H1 (cell line): ENCODE results near the gene SERTAD2. TPM values are rescaled to one million over a fixed set of nuclear protein-coding genes. Genes with fewer than 3 reads are reported as not detected.

Source experiments
- CTCF ChIA-PET: fragments of 300-600 bp; sonication (Branson Sonifier 250); formaldehyde crosslinking; loops from one replicate; lab custom pipeline; 2021; ENCODE audit not compliant: partially characterized antibody; lab: Charles Lee
- POLR2A ChIA-PET: fragments of 300-600 bp; sonication (Branson Sonifier 250); formaldehyde crosslinking; loops from one replicate; lab custom pipeline; 2021; ENCODE audit warnings: inconsistent platforms; ENCODE audit not compliant: partially characterized antibody; lab: Charles Lee
- DNase-seq, 2 experiments: peaks; one replicate each; pipeline versions ENCODE4 v3.0.0 to v3.0.0-alpha.2; 2010 to 2022; ENCODE audit warnings: low spot score in 2 of 2, low read depth in 1 of 2, mixed read lengths in 1 of 2
- FAIRE-seq: peaks from 2 replicates; lab custom pipeline; 2011; peaks lifted over from hg19 to GRCh38; lab: Jason Lieb, UNC
- H2AFZ ChIP-seq: 2 replicates; pipeline ENCODE4 v1.8.1; 2012; ENCODE audit warnings: low read length, inconsistent platforms
- H2AK5ac ChIP-seq: 2 replicates; pipeline ENCODE4 v1.6.1; 2013; ENCODE audit warnings: low read depth, low read length
- H2BK120ac ChIP-seq: replicated peaks from 2 replicates; pipeline ENCODE3; 2013; ENCODE audit warnings: low read depth, low read length, inconsistent platforms
- H2BK12ac ChIP-seq: 2 replicates; pipeline ENCODE4 v1.6.1; 2013; ENCODE audit warnings: low read depth, low read length
- H2BK15ac ChIP-seq: 2 replicates; pipeline ENCODE4 v1.6.1; 2013; ENCODE audit warnings: low read length
- H2BK20ac ChIP-seq: 2 replicates; pipeline ENCODE4 v1.6.1; 2013; ENCODE audit warnings: low read length
- H2BK5ac ChIP-seq: 2 replicates; pipeline ENCODE4 v1.6.1; 2013; ENCODE audit warnings: low read depth, low read length
- H3K14ac ChIP-seq: 2 replicates; pipeline ENCODE4 v1.6.1; 2013; ENCODE audit warnings: inconsistent platforms; ENCODE audit not compliant: insufficient read length
- H3K18ac ChIP-seq: 2 replicates; pipeline ENCODE4 v1.6.1; 2013; ENCODE audit warnings: low read length; ENCODE audit errors: extremely low read depth
- H3K23ac ChIP-seq: 2 replicates; pipeline ENCODE4 v1.6.1; 2013; ENCODE audit warnings: inconsistent platforms; ENCODE audit not compliant: insufficient read length
- H3K23me2 ChIP-seq: 2 replicates; pipeline ENCODE4 v1.6.1; 2013; ENCODE audit warnings: low read depth, low read length
- H3K27ac ChIP-seq: 2 replicates; pipeline ENCODE4 v1.6.1; 2011; ENCODE audit warnings: low read depth, low read length, inconsistent platforms
- H3K27me3 ChIP-seq, 4 experiments: replicated peaks in 1 of 4; 1 replicate in 1 of 4; 2 replicates in 3 of 4; pipeline versions ENCODE4 v1.6.1 to v1.8.1; 2011 to 2013; ENCODE audit warnings: low read length in 3 of 4, mild to moderate bottlenecking in 3 of 4, inconsistent platforms in 2 of 4, mixed read lengths in 2 of 4, moderate library complexity in 1 of 4; ENCODE audit not compliant: control insufficient read depth in 3 of 4, insufficient read depth in 3 of 4; ENCODE audit errors: extremely low read depth in 1 of 4
- H3K36me3 ChIP-seq, 4 experiments: 2 replicates each; pipeline versions ENCODE4 v1.6.1 to v1.8.1; 2011 to 2013; ENCODE audit warnings: mild to moderate bottlenecking in 4 of 4, low read length in 3 of 4, moderate library complexity in 2 of 4, control low read depth in 1 of 4, inconsistent platforms in 1 of 4; ENCODE audit not compliant: insufficient read depth in 4 of 4, control insufficient read depth in 2 of 4
- H3K4ac ChIP-seq: replicated peaks from 2 replicates; pipeline ENCODE3; 2013; ENCODE audit warnings: low read length, low read depth, mixed read lengths, inconsistent platforms; ENCODE audit not compliant: insufficient read length
- H3K4me1 ChIP-seq, 4 experiments: replicated peaks in 1 of 4; 1 replicate in 1 of 4; 2 replicates in 3 of 4; pipeline versions ENCODE4 v1.6.1 to v1.8.1; 2011 to 2013; ENCODE audit warnings: low read length in 3 of 4, inconsistent platforms in 2 of 4, mixed read lengths in 1 of 4; ENCODE audit not compliant: insufficient read depth in 4 of 4, control insufficient read depth in 3 of 4
- H3K4me2 ChIP-seq, 2 experiments: 2 replicates each; pipeline versions ENCODE4 v1.6.1 to v1.8.1; 2011 to 2013; ENCODE audit warnings: low read depth in 2 of 2, low read length in 2 of 2, control low read depth in 1 of 2, inconsistent platforms in 1 of 2, mild to moderate bottlenecking in 1 of 2; ENCODE audit not compliant: insufficient read depth in 1 of 2
- H3K4me3 ChIP-seq, 4 experiments: fragments of 200-600, 300-600 bp in 1 of 4; sonication (generic), shearing (Covaris generic), sonication (Bioruptor Twin) in 1 of 4; 2 replicates each; pipeline versions ENCODE4 v1.5.1 to v1.8.1; 2011 to 2016; ENCODE audit warnings: low read length in 4 of 4, low read depth in 3 of 4, control low read depth in 2 of 4, inconsistent platforms in 2 of 4, mild to moderate bottlenecking in 2 of 4, mixed read lengths in 1 of 4, moderate library complexity in 1 of 4; ENCODE audit not compliant: insufficient read depth in 2 of 4; ENCODE audit errors: extremely low read depth in 1 of 4
- H3K56ac ChIP-seq: replicated peaks from 2 replicates; pipeline ENCODE3; 2013; ENCODE audit warnings: low read depth, mild to moderate bottlenecking, mixed read lengths, low read length, inconsistent platforms; ENCODE audit not compliant: insufficient read length
- H3K79me1 ChIP-seq: 2 replicates; pipeline ENCODE4 v1.6.1; 2013; ENCODE audit warnings: low read depth, low read length, control low read depth
- H3K79me2 ChIP-seq, 2 experiments: 2 replicates each; pipeline versions ENCODE4 v1.6.1 to v1.8.1; 2012 to 2013; ENCODE audit warnings: low read length in 2 of 2, mild to moderate bottlenecking in 2 of 2, inconsistent platforms in 1 of 2; ENCODE audit not compliant: insufficient read depth in 2 of 2, control insufficient read depth in 1 of 2
- H3K9ac ChIP-seq, 4 experiments: replicated peaks in 1 of 4; 1 replicate in 1 of 4; 2 replicates in 3 of 4; pipeline versions ENCODE4 v1.6.1 to v1.8.1; 2011 to 2013; ENCODE audit warnings: low read depth in 3 of 4, low read length in 3 of 4, control low read depth in 2 of 4, mild to moderate bottlenecking in 2 of 4, moderate library complexity in 2 of 4, inconsistent platforms in 1 of 4; ENCODE audit errors: extremely low read depth in 1 of 4
- H3K9me3 ChIP-seq, 2 experiments: 2 replicates each; pipeline versions ENCODE4 v1.6.1 to v1.8.1; 2012 to 2013; ENCODE audit warnings: mild to moderate bottlenecking in 2 of 2, moderate library complexity in 2 of 2, control low read depth in 1 of 2, inconsistent platforms in 1 of 2, low read depth in 1 of 2, low read length in 1 of 2, mixed read lengths in 1 of 2; ENCODE audit not compliant: insufficient read depth in 2 of 2
- H4K20me1 ChIP-seq, 2 experiments: replicated peaks in 1 of 2; 2 replicates each; pipeline versions ENCODE3 to v1.8.1; 2011 to 2013; ENCODE audit warnings: inconsistent platforms in 2 of 2, low read length in 2 of 2, mild to moderate bottlenecking in 1 of 2; ENCODE audit not compliant: insufficient read depth in 2 of 2, control insufficient read depth in 1 of 2
- H4K5ac ChIP-seq: 2 replicates; pipeline ENCODE4 v1.6.1; 2013; ENCODE audit warnings: low read length, low read depth, mixed read lengths, inconsistent platforms; ENCODE audit not compliant: insufficient read length
- H4K8ac ChIP-seq: 2 replicates; pipeline ENCODE4 v1.8.0; 2013; ENCODE audit warnings: mild to moderate bottlenecking, moderate library complexity, low read length, inconsistent platforms; ENCODE audit not compliant: insufficient read depth; ENCODE audit errors: extremely low read depth
- H4K91ac ChIP-seq: replicated peaks from 2 replicates; pipeline ENCODE3; 2013; ENCODE audit warnings: low read length, mixed read lengths, inconsistent platforms; ENCODE audit not compliant: insufficient read length
- ASH2L ChIP-seq: fragments of 200-600, 300-600 bp; sonication (generic); IDR thresholded peaks from one replicate; pipeline ENCODE4 v1.7.1; 2017; ENCODE audit warnings: low read length
- ATF2 ChIP-seq: IDR thresholded peaks from 2 replicates; pipeline ENCODE4 v1.6.1; 2012; ENCODE audit warnings: low read length, inconsistent platforms
- CREB1 ChIP-seq: IDR thresholded peaks from 2 replicates; pipeline ENCODE4 v1.6.1; 2012; ENCODE audit warnings: inconsistent platforms
- CTBP2 ChIP-seq: IDR thresholded peaks from 2 replicates; pipeline ENCODE4 v1.7.0; 2011; ENCODE audit warnings: borderline replicate concordance, mild to moderate bottlenecking, moderate library complexity, mixed read lengths, low read length; ENCODE audit not compliant: insufficient read depth, insufficient read length
- EP300 ChIP-seq, 2 experiments: IDR thresholded peaks; 1 replicate in 1 of 2; 2 replicates in 1 of 2; pipeline ENCODE4 v1.6.1; 2011 to 2012; ENCODE audit warnings: low read depth in 2 of 2, low read length in 2 of 2, mild to moderate bottlenecking in 2 of 2, borderline replicate concordance in 1 of 2, inconsistent platforms in 1 of 2, moderate library complexity in 1 of 2
- KDM1A ChIP-seq: fragments of 200-600, 300-600 bp; sonication (generic); IDR thresholded peaks from 2 replicates; pipeline ENCODE4 v1.7.1; 2016; ENCODE audit warnings: mild to moderate bottlenecking, low read length, borderline replicate concordance
- PHF8 ChIP-seq: fragments of 200-600 bp; sonication (generic); conservative IDR thresholded peaks from 2 replicates; pipeline ENCODE4 v1.7.1; 2012; ENCODE audit warnings: low read depth, mild to moderate bottlenecking, inconsistent platforms, low read length, moderate library complexity
- POLR2A ChIP-seq, 2 experiments: IDR thresholded peaks; 1 replicate in 1 of 2; 2 replicates in 1 of 2; pipeline ENCODE4 v1.6.1; 2011; ENCODE audit warnings: low read depth in 2 of 2, low read length in 2 of 2, mild to moderate bottlenecking in 2 of 2; ENCODE audit errors: control extremely low read depth in 1 of 2
- RNF2 ChIP-seq: fragments of 200-900, 300-1000 bp; sonication (generic); IDR thresholded peaks from 2 replicates; pipeline ENCODE4 v1.7.1; 2016; ENCODE audit warnings: borderline replicate concordance, low read depth, mild to moderate bottlenecking, antibody characterized with exemption, low read length; ENCODE audit not compliant: poor library complexity, severe bottlenecking; ENCODE audit errors: missing control alignments
- SAP30 ChIP-seq: fragments of 300-600 bp; sonication (generic); IDR thresholded peaks from 2 replicates; pipeline ENCODE4 v1.7.1; 2012; ENCODE audit warnings: low read length, moderate library complexity, mild to moderate bottlenecking, inconsistent platforms; ENCODE audit not compliant: insufficient read depth, insufficient replicate concordance
- SIX5 ChIP-seq: IDR thresholded peaks from 2 replicates; pipeline ENCODE4 v1.6.1; 2011; ENCODE audit warnings: mild to moderate bottlenecking, low read depth, low read length
- TAF7 ChIP-seq: optimal IDR thresholded peaks from 2 replicates; pipeline ENCODE3; 2011; ENCODE audit warnings: low read depth, mild to moderate bottlenecking, inconsistent platforms, low read length, moderate library complexity, borderline replicate concordance
- WGBS, 2 experiments: shearing (Covaris generic) in 1 of 2; methylation state at CpG; one replicate each; pipeline versions ENCODE4 v1.1.6 to v1.1.7; 2013 to 2015; ENCODE audit warnings: low lambda C conversion rate in 2 of 2, mixed read lengths in 2 of 2, inconsistent platforms in 1 of 2, low coverage in 1 of 2, missing lambda C conversion rate in 1 of 2; ENCODE audit not compliant: insufficient replicate concordance in 2 of 2, insufficient coverage in 1 of 2, insufficient read length in 1 of 2; ENCODE audit errors: extremely low coverage in 1 of 2, missing lambda C conversion rate in 1 of 2; 5-methylcytosine and 5-hydroxymethylcytosine counted together
- polyA plus RNA-seq, 7 experiments: library from polyadenylated mRNA; depleted of rRNA in 3 of 7; stranded (reverse) in 5 of 7; unstranded in 2 of 7; fragments of >200 nt in 5 of 7; fragments of 200-250 nt in 2 of 7; gene quantifications; 1 replicate in 5 of 7; 2 replicates in 1 of 7; 4 replicates in 1 of 7; pipeline versions ENCODE4 v1.2.1 to v1.2.3, GENCODE V29; 2011 to 2013; ENCODE audit warnings: missing spikeins in 2 of 7, mixed read lengths in 2 of 7
- total RNA-seq: library from RNA; stranded (reverse); fragmentation: NEBNext Ultra II Directional; extraction: Animal tissue kit (Norgen Biotek cat#: 25700); gene quantifications from 2 replicates; pipeline ENCODE4 v1.2.1, GENCODE V29; 2021

SERTAD2 gene
- total and polyA plus RNA-seq, 2 of the 8 experiments (the other 6 are each of a cell fraction or from before 2014, with no cell fraction given) = 2.9 to 4.5 TPM

GRCh38 chr2:64602436-64602835 is 51.3 kb downstream of the SERTAD2 start:
- Histone ChIP-seq H2BK20ac (no peak overlapping the region), H2BK5ac (no peak overlapping the region), H3K79me1 (no peaks in the 10 kb centered on the region), H4K5ac (no peak overlapping the region), H2BK120ac (no peak overlapping the region), H3K4me3 (no peak overlapping the region), H3K23ac (no peak overlapping the region), H2AK5ac (no peak overlapping the region), H3K36me3 (no peaks in the 10 kb centered on the region), H4K20me1 (no peaks in the 10 kb centered on the region), H3K4me2 (no peak overlapping the region), H3K9me3 (0 out of 4 replicates have a peak, but pooled peaks cover 0 to 2% of the 10 kb centered on the region in 2 experiments), H4K91ac (no peak overlapping the region), H2AFZ (no peak overlapping the region), H3K79me2 (no peaks in the 10 kb centered on the region), H3K27me3 (no peaks in the 10 kb centered on the region), H3K4me1 (peaks cover 0 to 9% (median 0%) of the 10 kb centered on the region in 4 experiments; a peak in 3 of 7 replicates), H3K27ac (no peak overlapping the region), H3K9ac (no peak overlapping the region), H2BK12ac (no peak overlapping the region), H3K14ac (no peak overlapping the region), H3K4ac (no peak overlapping the region), H3K56ac (no peak overlapping the region), H3K23me2 (no peaks in the 10 kb centered on the region), H3K18ac (no peak overlapping the region), H4K8ac (no peak overlapping the region), H2BK15ac (no peak overlapping the region)
- CTCF ChIA-PET = interaction anchor here (1.3 to 4.8 kb wide), 3 partner anchors 16 to 33 kb away, joined by 3 to 28 read pairs (median 4); no protein-coding TSS in a partner anchor
- no peak for DNase-seq
- FAIRE-seq = no peak
- 77% methylated on average over 11 of the region's 11 CpGs; no CpG with 5 or more reads in 1 of the 2 experiments for WGBS, 2 experiments
- POLR2A ChIA-PET = no interaction called here
- TF ChIP-seq SIX5 = no peak
- no peak for TF ChIP-seq EP300 (IDR thresholded peaks at IDR 0.05; ENCODE audit: borderline replicate concordance in 1 of 2, low read depth in 2 of 2, low read length in 2 of 2)
- no peak for TF ChIP-seq ASH2L
- no peak for TF ChIP-seq TAF7
- no peak for TF ChIP-seq ATF2
- TF ChIP-seq CTBP2 = no peak
- TF ChIP-seq POLR2A (IDR thresholded peaks at IDR 0.05; ENCODE audit: control extremely low read depth in 1 of 2, low read depth in 2 of 2, low read length in 2 of 2) = no peak
- TF ChIP-seq CREB1 = no peak
- TF ChIP-seq SAP30 = no peak
- TF ChIP-seq KDM1A = no peak
- TF ChIP-seq RNF2 = no peak
- no peak for TF ChIP-seq PHF8
